SW 1271 (cell line): ENCODE data around the gene USP1.

ENCODE experiments used
- DNase-seq, 2 experiments: peaks; one replicate each; lab custom pipeline; 2025; lab: John Stamatoyannopoulos, UW

USP1 gene, protein sequence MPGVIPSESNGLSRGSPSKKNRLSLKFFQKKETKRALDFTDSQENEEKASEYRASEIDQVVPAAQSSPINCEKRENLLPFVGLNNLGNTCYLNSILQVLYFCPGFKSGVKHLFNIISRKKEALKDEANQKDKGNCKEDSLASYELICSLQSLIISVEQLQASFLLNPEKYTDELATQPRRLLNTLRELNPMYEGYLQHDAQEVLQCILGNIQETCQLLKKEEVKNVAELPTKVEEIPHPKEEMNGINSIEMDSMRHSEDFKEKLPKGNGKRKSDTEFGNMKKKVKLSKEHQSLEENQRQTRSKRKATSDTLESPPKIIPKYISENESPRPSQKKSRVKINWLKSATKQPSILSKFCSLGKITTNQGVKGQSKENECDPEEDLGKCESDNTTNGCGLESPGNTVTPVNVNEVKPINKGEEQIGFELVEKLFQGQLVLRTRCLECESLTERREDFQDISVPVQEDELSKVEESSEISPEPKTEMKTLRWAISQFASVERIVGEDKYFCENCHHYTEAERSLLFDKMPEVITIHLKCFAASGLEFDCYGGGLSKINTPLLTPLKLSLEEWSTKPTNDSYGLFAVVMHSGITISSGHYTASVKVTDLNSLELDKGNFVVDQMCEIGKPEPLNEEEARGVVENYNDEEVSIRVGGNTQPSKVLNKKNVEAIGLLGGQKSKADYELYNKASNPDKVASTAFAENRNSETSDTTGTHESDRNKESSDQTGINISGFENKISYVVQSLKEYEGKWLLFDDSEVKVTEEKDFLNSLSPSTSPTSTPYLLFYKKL

DNA sequence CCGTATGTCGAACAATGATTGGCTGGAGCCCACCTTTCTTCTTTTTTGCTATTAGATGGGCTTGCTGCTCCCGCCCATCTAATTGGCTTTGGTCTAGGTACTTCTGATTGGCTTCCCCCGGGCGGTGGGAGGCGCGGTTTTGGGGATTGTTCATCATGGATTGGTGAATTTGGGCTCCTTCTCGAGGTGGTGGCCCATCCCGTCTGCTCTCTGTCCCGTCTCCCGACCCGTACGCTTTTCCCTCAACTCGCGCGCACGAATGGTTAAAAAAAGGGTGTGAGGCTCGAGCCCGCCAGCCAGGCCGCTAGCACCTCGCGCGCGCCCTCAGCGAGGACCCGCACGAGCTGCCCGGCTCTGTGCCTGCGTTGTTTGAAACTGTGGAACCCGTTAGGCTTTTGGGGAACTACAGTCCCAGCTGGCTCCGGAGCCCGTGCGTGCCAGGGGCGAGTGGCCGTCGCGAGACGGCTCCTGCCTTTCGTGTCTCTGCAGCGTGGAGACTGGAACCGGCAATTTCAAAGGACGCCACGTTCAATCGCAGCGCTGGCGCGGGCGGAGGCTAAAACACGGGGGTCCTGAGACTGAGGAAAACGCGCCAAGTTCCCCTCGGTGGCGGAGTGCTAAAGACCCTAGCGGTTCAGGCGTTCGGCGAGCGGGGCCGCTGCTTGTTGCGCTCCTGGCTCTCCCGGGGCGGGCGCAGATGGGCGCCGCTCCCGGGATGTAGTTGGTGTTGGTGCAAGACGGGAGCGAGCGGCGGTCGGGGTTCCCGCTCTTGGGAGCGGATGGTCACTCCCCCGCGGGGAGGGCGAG lies at the start of gene USP1:
TSS of gene USP1 (plus strand) at position 584 of the 807 bp plus-strand sequence. CDS start 2,819 bp downstream, outside the sequence.
- DNase-seq = peak; percentile 98

DNA sequence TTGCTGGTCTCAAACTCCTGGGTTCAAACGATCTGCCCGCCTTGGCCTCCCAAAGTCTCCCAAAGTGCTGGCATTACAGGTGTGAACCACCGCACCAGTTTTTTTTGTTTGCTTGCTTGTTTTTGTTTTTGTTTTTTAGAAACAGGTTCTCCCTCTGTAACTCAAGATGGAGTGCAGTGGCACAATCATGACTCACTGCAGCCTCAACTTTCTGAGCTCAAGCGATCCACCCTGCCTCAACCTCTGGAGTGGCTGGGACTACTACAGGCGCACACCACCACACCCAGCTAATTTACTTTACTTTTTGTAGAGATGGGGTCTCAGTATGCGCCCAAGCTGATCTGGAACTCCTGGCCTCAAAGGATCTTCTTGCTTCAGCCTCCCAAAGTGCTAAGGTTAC lies 47.3 kb upstream of the USP1 start:
- DNase-seq = no peak

DNA sequence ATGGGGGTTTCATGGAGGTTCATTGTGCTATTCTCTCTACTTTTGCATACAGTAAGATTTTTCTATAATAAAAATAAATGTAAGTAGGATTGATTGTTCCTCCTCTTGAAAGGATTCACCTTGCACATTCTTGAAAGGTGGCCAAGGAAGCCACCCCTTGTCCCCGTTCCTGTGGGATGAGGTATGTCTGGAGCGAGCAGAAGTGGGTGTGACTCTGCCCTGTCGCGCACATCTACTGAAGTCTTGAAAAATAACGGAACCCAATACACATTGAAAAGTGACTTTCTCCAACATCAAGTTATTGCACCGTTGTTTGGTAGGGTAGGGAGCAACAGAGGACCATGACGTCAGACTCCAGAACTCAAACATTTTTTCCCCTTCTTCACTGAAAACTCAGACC lies 46.8 kb upstream of the USP1 start:
- no peak for DNase-seq

DNA sequence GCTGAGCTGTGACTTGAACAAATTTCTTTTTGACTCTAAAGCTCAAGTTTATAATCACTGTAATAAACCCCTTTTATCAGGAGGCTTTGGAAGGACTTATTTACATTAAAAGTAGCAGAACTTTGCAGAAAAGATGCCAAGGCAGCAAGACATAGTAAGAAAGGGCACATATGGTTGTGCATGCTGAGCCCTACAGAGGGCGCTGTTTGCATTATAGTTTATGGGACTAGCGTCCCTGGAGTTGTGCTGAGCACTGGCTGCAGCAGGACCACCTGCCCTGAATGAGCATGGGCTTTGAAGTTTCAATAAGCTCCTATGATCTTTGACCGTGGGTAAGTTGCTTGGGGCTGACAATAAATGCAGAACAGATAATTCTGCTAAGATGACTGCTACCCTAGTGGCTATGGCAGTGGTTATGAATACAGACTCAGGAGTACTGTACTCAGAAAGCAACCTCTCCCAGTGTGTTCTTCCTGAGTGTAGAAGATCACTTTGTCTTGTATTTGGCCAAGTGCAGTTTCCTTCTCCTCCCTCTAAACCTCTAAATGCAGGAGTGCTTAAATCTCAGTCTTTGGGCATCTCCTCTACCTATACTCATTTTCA lies 45.4 kb upstream of the USP1 start:
- peak in 1 of 2 experiments; percentile 10 for DNase-seq

DNA sequence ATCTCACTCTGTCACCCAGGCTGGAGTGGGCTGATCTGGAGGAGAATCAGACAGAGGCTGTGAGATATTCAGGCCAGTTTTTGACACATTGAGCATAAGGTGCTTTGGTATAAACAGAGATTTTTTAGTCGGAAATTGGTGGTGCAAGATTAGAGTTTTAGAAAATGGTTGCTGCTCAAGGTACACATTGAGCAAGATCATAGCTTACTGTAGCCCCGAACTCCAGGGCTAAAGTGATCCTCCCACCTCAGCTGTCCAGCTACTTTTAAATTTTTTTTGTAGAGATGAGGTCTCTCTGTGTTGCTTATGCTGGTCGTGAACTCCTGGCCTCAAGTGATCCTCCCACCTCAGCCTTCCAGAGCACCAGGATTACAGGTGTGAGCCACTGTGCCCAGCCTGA lies 43.9 kb upstream of the USP1 start:
- no peak for DNase-seq

DNA sequence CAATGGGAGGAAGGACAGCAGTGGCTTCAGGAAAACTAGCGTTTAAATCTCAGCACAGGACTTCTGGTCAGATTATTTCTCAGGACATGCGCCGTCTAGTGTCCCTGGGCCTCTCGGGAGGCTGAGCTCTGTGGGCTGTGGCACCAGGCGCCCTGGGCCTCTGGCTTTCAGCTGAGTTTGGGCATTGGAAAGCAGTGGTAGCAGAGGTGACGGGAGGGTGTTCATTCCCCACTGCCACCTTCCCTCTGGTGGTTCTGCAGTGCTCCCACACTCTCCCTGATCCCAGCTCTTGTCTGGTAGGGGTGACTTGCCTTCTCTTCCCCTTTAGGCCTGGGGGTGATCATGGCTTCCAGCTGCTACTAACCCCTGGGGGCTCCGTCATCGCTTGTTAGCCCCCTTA lies 42.2 kb upstream of the USP1 start:
- no peak for DNase-seq

DNA sequence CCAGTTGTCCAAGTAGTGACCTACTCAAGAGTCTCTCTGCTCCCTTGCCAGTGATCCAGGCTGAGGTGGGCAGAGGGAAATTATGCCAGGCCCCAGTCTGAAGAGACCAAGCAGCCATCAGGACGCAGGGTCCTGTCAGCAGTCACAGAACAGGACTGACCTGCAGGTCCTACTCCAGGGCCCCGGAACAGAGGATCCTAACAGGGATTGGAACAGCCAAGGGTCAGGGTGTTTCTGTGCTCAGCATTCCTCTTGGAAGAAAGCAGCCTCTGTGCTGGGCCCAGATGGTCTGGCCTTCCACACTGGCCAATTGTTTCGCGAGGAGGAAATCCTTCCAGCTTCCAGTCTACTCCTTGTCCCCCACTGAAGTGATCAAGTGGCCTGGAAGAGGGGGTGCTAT lies 41.6 kb upstream of the USP1 start:
- no peak for DNase-seq

DNA sequence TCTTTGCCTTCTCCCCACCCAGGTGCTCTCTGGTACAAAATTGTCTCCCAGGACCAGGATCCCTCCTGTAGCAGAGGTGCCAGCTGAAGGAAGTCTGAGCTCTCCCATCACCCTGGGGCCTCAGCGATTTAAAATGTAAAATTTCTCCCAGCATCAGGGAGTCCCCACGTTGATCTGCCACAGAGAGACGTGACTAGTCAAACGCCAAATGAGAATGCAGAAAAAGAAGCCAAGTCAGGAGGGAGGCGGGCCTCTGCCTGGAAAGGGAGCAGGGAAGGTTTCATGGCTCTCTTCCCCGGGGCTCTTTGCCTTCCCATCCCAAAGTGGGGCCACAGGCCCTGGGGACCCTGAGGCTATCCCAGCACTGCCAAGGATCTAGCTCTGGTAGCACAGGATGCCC lies 40.0 kb upstream of the USP1 start:
- DNase-seq = no peak

DNA sequence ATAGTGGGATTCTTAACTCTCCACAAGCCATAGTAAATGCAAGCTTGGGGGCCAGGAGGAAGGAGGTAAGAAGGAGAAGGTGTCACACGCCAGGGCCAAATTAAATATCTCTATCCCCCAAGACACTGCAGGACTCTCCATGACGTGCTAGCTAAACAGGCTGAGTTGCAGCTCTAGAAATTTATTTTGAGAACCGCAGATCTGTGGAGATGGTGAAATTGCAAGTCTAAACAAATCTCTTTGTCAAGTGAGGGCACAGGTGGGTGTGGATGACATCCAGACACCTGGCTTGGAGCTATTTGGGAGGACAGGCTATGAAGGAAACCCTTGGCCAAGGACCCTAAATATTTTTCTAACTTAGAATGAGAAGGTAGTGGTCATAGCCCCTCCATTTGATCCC lies 39.5 kb upstream of the USP1 start:
- DNase-seq = no peak

DNA sequence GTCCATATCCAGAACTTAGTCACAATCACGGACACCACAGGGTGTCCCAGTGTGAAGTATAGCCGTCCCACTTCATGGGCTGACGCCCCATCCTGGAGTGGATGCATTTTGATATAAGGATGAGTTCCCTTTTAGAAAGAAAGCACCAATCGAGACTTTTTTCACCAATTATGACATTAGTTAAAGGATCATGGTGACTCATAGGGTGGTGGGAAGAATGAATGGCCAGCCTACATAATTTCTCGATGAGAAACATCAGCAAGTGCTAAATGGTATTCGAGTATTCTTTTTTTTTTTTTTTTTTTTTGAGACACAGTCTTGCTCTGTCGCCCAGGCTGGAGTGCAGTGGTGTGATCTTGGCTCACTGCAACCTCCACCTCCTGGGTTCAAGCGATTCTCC lies 38.5 kb upstream of the USP1 start:
- no peak for DNase-seq

DNA sequence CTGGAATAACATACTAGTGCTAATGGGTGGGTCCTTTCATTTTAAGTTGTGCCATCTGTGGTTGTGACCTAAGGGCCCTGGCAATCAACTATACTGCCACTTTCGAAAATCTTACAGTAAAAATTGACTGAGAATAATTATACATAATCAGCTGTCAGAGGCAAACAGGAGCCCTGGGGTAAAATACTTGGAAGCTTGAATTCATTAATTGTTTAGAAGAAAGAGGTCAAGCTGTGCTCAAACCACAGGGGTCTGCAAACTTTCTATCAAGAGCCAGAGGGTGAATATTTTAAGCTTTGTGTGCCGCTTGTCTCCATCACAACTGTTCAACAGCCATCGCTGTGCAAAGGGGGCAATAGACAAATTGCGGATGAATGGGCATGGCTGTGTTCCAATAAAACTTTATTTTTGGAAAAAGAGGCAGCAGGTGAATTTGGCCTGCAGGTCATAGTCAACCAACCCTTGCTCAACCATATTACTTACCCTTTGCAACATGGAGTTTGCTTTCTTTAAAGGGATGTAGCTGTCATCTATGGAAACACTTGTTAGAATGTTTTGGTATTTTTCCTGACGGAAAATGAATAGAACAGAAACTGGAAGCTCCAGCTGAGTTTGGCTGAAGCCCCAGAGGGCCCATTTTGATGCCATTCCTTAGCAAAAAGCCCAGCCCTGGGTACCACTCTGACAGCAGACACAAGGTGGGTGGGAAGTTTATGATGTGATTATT lies 35.7 kb upstream of the USP1 start:
- no peak for DNase-seq

DNA sequence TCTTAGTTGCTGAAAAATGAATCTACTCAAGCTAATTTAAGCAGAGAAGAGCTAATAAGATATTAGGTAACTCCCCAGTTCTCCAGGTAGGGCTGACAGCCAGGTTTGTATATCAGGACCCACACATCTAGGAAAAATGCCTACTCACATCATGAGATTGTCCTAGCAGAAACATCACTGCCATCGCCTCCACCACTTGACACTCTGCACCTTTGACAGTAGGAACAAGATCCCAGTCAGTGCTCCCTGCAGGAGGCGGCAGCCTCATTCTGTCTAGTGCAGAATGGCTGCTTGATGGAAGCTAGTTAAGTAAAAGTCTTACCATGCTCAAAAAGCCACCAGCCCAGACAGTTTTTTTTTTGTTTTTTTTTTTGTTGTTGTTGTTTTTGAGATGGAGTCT lies 31.6 kb upstream of the USP1 start:
- DNase-seq = no peak

DNA sequence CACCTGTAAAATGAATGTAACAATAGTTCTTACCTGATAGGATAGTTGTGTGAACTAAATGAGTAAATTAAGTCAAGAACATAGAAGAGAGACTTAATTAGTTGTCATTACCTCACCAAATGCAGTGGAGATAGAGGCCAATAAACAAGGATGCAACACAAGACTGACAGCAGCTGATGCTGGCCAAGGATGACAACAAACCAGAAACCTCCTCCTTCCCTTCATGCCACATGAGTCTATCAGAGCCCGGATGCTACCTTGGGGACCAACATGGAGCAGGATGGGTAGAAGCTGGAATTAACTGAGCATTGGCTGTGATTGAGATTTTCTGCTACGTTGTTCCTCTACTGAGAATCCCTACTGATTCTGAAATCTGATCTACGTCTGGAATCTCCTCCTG lies 30.3 kb upstream of the USP1 start:
- DNase-seq = no peak

DNA sequence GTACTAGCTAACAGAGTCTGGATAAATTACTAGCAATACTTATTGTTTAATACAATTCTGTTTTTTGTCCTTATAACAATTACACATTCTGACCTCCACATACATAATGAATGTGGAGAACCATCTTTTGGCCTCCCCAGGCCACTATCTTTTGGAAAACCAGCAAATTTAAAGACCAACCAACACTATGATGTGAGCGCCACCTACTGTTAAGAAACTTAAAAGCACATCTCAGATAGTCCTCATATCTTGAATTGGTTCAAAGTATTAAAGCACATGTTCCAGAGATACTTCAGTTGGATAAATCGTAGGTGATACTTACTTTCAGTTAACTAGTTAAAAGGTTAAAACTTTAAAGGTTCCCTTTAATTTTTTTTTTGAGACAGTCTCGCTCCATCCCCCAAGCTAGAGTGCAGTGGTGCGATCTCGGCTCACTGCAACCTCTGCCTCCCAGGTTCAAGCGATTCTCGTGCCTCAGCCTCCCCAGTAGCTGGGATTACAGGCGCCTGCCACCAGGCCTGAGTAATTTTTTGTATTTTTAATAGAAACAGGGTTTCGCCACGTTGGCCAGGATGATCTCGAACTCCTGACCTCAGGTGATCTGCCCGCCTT lies 29.3 kb upstream of the USP1 start:
- DNase-seq = peak in 1 of 2 experiments; percentile 33

DNA sequence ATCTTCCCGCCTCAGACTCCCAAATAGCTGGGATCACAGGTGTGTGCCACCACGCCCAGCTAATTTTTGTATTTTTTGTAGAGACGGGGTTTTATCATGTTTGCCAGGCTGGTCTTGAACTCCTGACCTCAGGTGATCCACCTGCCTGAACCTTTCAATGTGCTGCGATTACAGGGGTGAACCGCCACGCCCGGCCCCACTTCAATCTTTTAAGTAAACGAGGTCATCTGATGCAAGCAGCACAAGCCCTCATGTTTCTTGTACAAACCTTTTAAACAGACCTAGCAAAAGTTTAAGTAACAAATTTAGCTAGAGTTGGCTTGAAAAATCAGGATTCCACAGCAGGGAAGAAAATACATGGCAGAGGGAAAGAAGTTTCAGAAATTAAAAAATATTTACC lies 21.2 kb upstream of the USP1 start:
- no peak for DNase-seq

DNA sequence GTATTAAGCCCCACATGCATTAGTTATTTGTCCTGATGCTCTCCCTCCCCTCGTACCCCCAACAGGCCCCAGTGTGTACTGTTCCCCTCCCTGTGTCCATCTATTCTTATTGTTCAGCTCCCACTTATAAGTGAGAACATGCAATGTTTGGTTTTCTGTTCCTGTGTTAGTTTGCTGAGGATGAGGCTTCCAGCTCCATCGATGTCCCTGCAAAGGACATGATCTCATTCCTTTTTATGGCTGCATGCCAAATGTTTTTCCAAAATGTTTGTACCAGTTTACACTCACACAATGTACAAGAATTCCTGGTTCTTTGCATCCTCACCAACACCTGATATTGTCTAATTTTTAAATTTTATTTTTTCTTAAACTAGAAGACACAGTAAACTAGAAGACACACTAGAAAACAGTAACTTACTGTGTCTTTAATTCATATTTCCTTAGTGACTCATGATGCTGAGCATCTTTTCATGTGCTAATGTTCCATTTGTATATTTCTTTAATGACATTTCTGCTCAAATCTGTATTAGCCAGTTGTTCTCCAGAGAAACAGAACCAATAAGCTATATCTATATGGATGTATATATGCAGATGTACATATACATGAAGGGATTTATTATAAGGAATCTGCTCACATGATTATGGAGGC lies 19.4 kb upstream of the USP1 start:
- DNase-seq = no peak

DNA sequence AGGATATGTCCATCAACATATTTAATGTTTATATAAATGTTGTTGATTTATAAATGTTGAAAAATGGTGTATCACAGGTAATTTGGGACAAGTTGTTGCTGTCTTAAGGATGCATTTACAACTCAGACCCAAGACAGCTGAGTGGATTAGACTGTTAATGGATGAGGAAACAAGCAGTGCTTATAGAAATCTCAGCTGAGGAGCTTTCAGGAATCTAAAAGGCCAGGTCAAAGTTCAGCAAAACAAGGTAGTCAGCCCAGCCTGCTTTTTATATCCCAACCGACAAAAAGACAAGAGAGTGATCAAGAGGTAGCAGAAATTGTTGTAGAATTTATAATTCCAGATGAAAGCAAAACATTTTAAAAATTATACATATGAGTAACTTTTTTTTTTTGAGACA lies 16.6 kb upstream of the USP1 start:
- no peak for DNase-seq

DNA sequence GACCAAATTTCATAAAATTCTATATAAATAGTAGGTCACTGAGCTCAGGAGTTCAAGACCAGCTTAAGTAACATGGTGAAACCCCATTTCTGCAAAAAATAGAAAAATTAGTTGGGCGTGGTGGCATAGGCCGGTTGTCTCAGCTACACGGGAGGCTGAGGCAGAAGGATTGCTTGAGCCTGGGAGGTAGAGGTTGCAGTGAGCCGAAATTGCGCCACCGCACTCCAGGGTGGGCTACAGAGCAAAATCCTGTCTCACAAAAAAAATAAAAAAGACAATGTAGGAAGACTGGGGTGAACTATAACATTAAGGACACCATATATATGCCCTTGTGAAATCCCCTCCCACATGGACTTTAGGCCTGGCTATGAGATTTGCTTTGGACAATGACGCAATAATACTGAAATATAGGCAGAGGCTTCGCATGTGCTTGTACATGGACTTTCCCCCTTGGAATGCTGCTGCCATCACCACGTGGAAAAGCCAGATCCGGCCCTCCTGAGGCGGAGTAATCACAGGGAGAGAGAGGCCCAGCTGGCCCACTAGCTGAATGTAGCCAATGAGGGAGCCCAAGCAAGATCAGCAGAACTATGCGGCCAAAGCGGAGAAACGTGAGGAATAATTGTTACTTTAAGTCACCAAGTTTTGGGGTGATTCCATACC lies 13.1 kb upstream of the USP1 start:
- DNase-seq = no peak

DNA sequence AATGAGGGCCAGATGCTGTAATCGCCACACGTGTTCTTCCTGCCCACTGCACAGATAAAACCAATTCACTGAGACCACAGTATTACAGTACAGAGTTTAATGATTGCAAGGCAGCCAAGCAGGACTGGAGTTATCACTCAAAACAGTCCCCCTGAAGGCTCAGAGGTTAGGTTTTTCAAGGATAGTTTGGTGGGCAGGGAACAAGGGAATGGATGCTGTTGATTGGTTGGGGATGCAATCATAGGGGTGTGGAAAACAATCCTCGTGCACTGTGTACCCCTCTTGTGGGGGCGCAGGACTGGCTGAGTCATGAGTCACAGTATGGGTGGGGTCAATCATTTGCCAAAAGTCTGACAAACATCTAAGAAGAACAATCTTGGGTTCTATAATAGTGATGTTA lies 12.4 kb upstream of the USP1 start:
- no peak for DNase-seq

DNA sequence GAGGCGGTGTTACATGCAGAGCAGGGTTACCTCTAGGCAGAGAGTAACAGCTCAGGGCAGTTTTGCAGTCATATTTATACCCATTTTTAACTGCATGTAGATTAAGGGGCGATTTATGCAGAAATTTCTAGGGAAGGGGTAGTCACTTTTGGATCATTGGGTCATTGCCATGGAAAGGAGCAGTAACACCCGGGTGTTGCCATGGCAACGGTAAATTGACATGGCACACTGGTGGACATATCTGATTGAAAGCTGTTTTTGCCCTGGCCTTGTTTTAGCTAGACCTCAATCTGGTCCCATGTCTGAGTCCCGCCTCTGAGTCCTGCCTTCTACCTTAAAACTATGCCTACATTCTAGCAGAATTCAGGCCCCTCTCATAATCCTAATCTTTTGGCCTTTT lies 11.8 kb upstream of the USP1 start:
- DNase-seq = no peak
